ENCODE data around the gene PCNX2. TPM values are rescaled to one million over a fixed set of nuclear protein-coding genes. Genes with fewer than 3 reads are reported as not detected.
"Not testable (repeated sequence)": the region's sequence is repeated elsewhere in the genome, so short reads cannot be mapped to it uniquely, and the experiment has no call there.

Gene PCNX2
- total RNA-seq, 1 donor from 2014 or later, result 0.73 TPM

DNA sequence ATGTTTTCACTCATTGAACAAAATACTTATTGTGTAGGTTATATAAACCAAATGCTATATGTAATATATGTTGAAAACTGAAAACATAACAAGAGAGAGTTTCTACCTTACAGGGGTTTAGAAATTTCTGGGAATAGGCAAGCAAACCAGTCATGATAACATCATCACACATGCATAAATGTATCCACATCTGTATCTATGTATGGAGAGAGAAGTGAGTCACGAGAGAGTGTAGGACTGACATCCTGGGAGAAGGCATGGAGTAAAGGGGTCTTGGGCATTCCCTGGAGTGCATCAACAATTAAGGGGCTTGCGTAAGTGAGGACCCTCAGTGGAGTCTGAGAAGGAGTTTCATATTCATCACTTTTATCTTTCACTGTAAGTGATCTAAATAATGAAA lies 65.5 kb downstream of the PCNX2 start:
- DNase-seq (ENCODE audit: low spot score), result no peak
- no peak for ATAC-seq

GRCh38 chr1:233229288-233229687 lies 66.2 kb downstream of the PCNX2 start:
- DNase-seq (ENCODE audit: low spot score), result no peak
- no peak for ATAC-seq

DNA sequence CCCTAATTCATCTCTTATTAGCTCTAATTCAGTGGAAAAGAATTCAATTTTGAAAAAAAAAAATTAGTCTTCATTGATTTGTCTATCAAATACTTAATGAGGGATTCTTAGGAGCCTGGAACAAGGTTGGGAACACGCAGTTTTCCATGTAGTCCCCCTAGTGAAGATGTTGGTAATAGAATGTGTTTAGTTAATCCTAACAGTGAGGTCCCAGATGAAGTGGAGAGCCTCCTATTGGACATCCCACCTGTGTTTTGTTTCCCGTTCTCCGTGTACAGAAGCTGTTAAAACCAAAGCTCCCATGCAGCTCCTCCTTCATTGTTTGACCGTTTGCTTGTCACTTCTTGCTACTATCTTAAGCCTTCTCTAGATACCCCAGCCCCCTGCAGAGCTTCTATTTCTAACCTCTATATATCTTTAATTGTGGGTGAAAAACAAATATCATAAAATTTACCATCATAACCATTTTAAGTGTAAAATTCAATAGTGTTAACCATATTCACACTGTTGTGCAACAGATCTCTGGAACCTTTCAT lies 67.5 kb downstream of the PCNX2 start:
- no peak for DNase-seq (ENCODE audit: low spot score)

GRCh38 chr1:233224311-233224710 lies 71.2 kb downstream of the PCNX2 start:
- no peak for DNase-seq (ENCODE audit: low spot score)
- no peak for ATAC-seq

More for the DNA sequence above, 67.5 kb downstream of the PCNX2 start:
- ATAC-seq, result no peak

GRCh38 chr1:233217832-233218231 lies 77.7 kb downstream of the PCNX2 start:
- no peak for DNase-seq (ENCODE audit: low spot score)
- no peak for ATAC-seq

- ATAC-seq, result no peak
- DNase-seq (ENCODE audit: low spot score), result no peak
These were observed 79.5 kb downstream of the PCNX2 start for GRCh38 chr1:233216009-233216408.

GRCh38 chr1:233215135-233215760 lies 80.3 kb downstream of the PCNX2 start:
- DNase-seq (ENCODE audit: low spot score) (no peak), ATAC-seq (no peak)

GRCh38 chr1:233211595-233211994 lies 83.9 kb downstream of the PCNX2 start:
- ATAC-seq (no peak), DNase-seq (ENCODE audit: low spot score) (no peak)

DNA sequence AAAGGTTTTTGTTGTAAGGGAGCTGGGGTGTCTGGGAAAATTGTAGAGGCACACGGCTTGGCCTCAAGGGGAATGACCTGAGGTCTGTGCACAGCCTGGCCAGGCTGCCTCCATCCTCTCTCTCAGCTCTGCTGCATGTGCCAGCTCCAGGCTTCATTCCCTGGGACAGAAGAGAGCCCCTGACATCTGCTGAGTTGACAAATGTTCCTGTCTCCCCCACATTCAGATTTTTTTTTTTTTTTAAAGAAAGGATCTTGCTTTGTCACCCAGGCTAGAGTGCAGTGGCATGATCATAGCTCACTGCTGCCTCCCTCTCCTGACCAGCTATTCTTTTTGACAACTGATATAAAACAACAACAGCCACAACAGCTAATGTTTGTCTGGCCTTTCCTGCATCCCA lies 84.4 kb downstream of the PCNX2 start:
- ATAC-seq, result no peak
- no peak for DNase-seq (ENCODE audit: low spot score)

- DNase-seq (ENCODE audit: low spot score) (no peak), ATAC-seq (no peak)
These were observed 86.0 kb downstream of the PCNX2 start for GRCh38 chr1:233209481-233209880.

GRCh38 chr1:233208687-233209086 lies 86.8 kb downstream of the PCNX2 start:
- DNase-seq (ENCODE audit: low spot score) (no peak), ATAC-seq (no peak)

- DNase-seq (ENCODE audit: low spot score) (no peak), ATAC-seq (no peak)
These were observed 97.6 kb downstream of the PCNX2 start for GRCh38 chr1:233197940-233198339.

DNA sequence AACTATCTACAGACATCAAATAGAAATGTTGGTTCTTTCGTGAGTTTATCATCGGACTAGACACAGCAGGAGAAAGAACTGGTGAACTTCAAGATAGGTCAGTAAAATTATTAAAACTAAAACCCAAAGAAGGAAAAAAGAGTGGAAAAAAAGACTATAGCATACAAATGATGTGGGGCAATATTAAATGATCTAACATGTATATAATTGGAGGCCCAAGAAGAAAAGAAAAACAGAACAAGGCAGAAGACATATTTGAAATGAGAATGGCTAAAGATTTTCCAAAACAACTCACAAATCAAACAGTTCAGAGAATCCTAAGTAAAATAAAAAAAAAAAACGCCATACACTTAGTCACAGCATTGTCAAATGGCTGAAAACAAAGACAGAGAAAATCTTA lies 101.8 kb downstream of the PCNX2 start:
- no peak for ATAC-seq
- no peak for DNase-seq (ENCODE audit: low spot score)

GRCh38 chr1:233190987-233191386 lies 104.5 kb downstream of the PCNX2 start:
- no peak for ATAC-seq
- DNase-seq (ENCODE audit: low spot score), result no peak

DNA sequence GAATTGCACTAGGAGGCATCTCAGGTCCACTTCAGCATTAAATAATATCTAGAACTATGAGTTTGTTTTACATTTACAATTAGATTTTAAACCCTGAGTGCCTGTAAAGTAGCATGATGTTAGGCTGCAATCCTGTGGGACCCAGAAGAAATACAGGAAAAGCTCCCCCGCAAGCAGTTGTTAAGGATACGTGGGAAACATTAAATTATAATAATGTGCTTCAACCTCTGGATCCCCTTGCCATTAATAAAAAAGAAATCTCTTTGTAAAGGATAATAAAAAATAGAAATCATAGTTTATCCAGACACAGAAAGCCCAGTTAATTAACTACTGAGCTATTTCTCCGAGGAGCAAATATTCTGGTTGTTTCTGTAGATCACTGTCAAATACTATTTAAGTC lies 106.0 kb downstream of the PCNX2 start:
- ATAC-seq (no peak), DNase-seq (ENCODE audit: low spot score) (no peak)

- no peak for ATAC-seq
- DNase-seq (ENCODE audit: low spot score), result no peak
These were observed 107.5 kb downstream of the PCNX2 start for GRCh38 chr1:233188061-233188460.

- no peak for DNase-seq (ENCODE audit: low spot score)
- ATAC-seq, result no peak
These were observed 112.1 kb downstream of the PCNX2 start for GRCh38 chr1:233183226-233184020.

DNA sequence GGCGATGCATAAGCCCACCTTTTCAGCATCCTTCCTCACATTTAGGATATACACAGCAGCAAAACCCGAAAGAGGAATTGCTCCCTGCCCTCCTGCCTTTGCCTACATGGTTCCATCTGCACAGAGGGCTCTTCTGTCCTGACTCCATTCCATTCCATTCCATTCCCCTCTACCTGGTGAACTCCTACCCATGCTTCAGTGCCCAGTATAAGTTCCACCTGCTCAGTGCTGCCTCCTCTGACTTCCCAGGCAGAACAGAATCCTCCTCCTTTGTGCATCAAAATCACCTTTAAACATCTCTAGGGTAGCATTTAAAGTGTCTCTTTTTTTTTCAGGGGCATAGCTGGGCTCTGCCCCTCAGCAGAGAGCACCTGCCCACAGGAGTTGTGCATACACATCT lies 112.9 kb downstream of the PCNX2 start:
- DNase-seq (ENCODE audit: low spot score), result no peak
- ATAC-seq, result no peak

DNA sequence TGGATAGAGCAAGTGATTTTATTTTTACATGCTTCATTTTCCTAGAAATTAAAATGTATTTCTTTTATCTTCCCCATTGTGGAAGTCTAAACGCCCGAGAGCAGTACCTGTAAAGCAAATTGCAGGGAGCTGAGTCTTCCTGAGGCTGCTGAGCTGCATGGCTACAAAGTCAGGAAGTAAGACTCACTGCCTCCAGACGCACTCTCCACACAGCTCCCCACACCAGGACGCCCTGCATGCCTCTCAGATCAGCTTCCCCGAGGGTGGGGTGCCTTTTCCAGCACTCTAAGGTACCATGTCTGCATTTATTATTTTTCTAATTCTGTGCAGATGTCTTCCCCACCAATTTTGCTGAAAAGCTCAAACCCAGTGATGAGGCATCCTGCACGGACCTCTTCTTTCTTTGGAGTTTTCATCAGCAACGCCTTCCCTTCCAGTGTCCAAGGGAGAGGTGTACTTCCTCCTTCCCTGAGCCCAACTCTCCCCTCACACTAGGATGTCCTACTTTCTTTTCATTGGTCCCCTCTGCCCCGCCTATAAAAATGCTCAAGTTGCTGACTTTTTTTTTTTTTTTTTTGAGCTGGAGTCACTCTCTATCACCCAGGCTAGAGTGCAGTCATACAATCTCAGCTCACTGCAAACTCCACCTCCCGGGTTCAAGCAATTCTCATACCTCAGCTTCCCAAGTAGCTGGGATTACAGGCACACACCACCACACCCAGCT lies 114.7 kb downstream of the PCNX2 start:
- DNase-seq (ENCODE audit: low spot score) (no peak), ATAC-seq (no peak)

GRCh38 chr1:233179638-233180037 lies 115.9 kb downstream of the PCNX2 start:
- DNase-seq (ENCODE audit: low spot score); ATAC-seq: not testable (repeated sequence)

- ATAC-seq, result peak; percentile 76
- DNase-seq (ENCODE audit: low spot score), result no peak
These were observed 123.3 kb downstream of the PCNX2 start for GRCh38 chr1:233172201-233172600.

DNA sequence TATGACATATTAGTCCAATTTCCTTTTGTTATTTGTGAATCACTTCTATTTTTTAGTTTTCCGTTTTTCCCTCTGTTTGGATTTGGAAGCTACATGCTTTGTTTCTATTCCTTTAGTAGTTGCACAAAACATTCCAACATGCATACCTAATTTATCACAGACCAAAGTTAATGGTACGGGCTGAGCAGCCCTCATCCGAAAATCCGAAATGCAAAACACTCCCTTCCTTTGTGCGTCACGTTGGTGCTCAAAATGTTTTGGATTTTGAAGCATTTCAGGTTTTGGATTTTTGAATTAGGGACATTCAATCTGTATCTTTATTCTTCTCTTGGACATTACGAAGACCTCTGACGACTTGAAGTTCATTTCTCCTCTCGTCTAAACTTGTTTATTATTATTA lies 124.8 kb downstream of the PCNX2 start:
- no peak for ATAC-seq

More for the DNA sequence above, 124.8 kb downstream of the PCNX2 start:
- DNase-seq (ENCODE audit: low spot score), result no peak
